ENCODE measurements around the gene ARID1B. TPM values are rescaled to one million over a fixed set of nuclear protein-coding genes. Genes with fewer than 3 reads are reported as not detected.

ARID1B gene
- total RNA-seq, 2 experiments from 2014 or later, result 36.9 to 38.9 TPM

DNA sequence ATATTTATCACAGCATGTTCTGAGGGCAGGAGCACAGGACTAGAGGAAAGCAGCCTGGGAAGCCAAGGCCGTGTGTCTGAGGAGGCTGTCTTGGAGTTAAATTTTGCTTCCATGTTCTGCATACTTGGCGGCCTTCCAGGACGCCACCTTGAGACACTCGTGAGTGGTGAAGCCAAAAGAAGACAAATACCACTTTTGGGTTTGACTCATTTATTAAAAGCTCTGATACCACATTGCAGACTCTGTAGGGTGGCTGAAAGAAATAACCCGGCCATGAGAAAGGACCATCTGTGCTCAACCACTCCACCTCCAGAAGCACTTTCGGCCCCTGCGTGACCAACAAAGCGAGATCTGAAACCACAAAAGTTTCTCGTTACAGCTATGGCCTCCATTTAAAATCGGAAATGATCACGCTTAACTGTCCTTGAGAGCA, 426.1 kb downstream of the ARID1B start:
- intact Hi-C loops (cut with micrococcal nuclease), result no loop called here
- ATAC-seq, result no peak
- ChIA-PET POLR2A (no interaction called here), CTCF (interaction anchor here (1.1 to 1.7 kb wide), 2 partner anchors 19 to 217 kb away, joined by 3 to 7 read pairs; no protein-coding TSS in a partner anchor)
- TF ChIP-seq, protein P1, sequence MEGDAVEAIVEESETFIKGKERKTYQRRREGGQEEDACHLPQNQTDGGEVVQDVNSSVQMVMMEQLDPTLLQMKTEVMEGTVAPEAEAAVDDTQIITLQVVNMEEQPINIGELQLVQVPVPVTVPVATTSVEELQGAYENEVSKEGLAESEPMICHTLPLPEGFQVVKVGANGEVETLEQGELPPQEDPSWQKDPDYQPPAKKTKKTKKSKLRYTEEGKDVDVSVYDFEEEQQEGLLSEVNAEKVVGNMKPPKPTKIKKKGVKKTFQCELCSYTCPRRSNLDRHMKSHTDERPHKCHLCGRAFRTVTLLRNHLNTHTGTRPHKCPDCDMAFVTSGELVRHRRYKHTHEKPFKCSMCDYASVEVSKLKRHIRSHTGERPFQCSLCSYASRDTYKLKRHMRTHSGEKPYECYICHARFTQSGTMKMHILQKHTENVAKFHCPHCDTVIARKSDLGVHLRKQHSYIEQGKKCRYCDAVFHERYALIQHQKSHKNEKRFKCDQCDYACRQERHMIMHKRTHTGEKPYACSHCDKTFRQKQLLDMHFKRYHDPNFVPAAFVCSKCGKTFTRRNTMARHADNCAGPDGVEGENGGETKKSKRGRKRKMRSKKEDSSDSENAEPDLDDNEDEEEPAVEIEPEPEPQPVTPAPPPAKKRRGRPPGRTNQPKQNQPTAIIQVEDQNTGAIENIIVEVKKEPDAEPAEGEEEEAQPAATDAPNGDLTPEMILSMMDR (IDR thresholded peaks at IDR 0.05), result no peak
- Mint-ChIP-seq H3K4me1 (ENCODE audit: low read depth) (no peaks in the 10 kb centered on the region), H3K36me3 (ENCODE audit: low read depth) (peaks cover 15% of the 10 kb centered on the region), H3K4me3 (no peak overlapping the region), H3K9me3 (no peaks in the 10 kb centered on the region), H3K27ac (no peak overlapping the region), H3K27me3 (no peaks in the 10 kb centered on the region)
- no peak for DNase-seq

DNA sequence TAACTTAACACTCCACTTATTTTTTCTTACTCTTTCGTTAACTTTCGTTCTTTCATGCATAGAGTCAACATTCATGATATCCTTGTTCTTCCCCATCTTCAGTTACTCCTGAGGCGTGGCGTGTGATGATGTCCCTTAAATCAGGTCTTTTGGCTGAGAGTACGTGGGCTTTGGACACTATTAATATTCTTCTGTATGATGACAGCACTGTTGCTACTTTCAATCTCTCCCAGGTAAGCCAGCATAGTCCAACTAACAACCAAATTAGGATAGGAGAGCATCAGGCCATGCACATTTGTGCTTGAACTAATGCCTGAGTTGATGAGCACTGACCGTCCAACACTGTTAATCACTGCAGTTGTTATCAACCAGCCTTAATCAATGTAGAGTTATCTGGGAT, 426.6 kb downstream of the ARID1B start:
- Mint-ChIP-seq H3K27ac (no peak overlapping the region), H3K4me3 (no peak overlapping the region), H3K4me1 (ENCODE audit: low read depth) (no peaks in the 10 kb centered on the region), H3K36me3 (ENCODE audit: low read depth) (peaks cover 15% of the 10 kb centered on the region), H3K9me3 (no peaks in the 10 kb centered on the region), H3K27me3 (no peaks in the 10 kb centered on the region)
- TF ChIP-seq, protein P1 (IDR thresholded peaks at IDR 0.05), result no peak
- intact Hi-C loops (cut with micrococcal nuclease), result no loop called here
- ChIA-PET CTCF (interaction anchor here (0.6 to 1.7 kb wide), 3 partner anchors 16 to 119 kb away, joined by 3 to 7 read pairs (median 3); no protein-coding TSS in a partner anchor), POLR2A (no interaction called here)
- no peak for DNase-seq
- ATAC-seq, result no peak

DNA sequence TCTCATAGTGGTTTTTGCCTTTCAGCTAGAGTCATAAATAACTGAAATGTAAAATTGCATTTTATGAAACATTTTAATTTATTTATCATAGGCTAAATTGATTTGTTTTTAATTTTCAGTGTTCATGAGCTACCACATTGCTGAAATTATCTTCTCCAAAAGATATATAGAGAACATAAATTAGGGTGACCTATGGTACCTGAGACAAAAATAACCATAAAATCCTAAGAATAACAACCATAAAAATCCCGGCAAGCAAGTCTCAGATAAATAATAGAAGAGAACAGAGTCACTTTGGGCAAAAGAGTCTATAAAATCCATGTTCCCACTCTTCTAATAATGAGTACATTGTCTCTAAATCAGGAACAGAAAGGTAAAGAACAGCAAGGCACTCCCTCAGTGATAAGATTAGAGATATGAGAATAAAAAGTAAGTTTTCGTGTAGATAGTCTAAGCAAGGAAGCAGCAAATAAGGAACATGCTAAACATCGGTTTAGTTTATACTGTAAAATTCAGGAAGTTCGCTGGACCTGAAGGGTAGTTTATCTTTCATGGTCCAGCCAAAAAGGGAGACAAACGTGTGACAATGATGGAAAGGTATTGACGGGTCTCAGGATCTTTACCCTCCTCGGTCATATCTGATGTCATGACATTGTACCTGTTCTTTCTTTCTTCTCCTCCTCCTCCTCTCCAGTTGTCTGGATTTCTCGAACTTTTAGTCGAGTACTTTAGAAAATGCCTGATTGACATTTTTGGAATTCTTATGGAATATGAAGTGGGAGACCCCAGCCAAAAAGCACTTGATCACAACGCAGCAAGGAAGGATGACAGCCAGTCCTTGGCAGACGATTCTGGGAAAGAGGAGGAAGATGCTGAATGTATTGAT, 428.5 kb downstream of the ARID1B start:
- no peak for DNase-seq
- Mint-ChIP-seq H3K4me3 (no peak overlapping the region), H3K9me3 (no peaks in the 10 kb centered on the region), H3K4me1 (ENCODE audit: low read depth) (no peaks in the 10 kb centered on the region), H3K27ac (no peak overlapping the region), H3K36me3 (ENCODE audit: low read depth) (peaks cover 15% of the 10 kb centered on the region), H3K27me3 (no peaks in the 10 kb centered on the region)
- intact Hi-C loops (cut with micrococcal nuclease), result no loop called here
- CTCF ChIA-PET, result no interaction called here
- POLR2A ChIA-PET, result no interaction called here
- TF ChIP-seq, protein P1 (IDR thresholded peaks at IDR 0.05), result no peak
- ATAC-seq, result no peak

DNA sequence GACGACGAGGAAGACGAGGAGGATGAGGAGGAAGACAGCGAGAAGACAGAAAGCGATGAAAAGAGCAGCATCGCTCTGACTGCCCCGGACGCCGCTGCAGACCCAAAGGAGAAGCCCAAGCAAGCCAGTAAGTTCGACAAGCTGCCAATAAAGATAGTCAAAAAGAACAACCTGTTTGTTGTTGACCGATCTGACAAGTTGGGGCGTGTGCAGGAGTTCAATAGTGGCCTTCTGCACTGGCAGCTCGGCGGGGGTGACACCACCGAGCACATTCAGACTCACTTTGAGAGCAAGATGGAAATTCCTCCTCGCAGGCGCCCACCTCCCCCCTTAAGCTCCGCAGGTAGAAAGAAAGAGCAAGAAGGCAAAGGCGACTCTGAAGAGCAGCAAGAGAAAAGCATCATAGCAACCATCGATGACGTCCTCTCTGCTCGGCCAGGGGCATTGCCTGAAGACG, 429.2 kb downstream of the ARID1B start:
- Mint-ChIP-seq H3K9me3 (no peaks in the 10 kb centered on the region), H3K4me1 (ENCODE audit: low read depth) (no peaks in the 10 kb centered on the region), H3K27me3 (no peaks in the 10 kb centered on the region), H3K36me3 (ENCODE audit: low read depth) (peaks cover 15% of the 10 kb centered on the region), H3K4me3 (no peak overlapping the region), H3K27ac (no peak overlapping the region)
- TF ChIP-seq, protein P1 (IDR thresholded peaks at IDR 0.05), result no peak
- ATAC-seq (no peak), DNase-seq (no peak)
- intact Hi-C loops (cut with micrococcal nuclease), result no loop called here
- CTCF ChIA-PET, result no interaction called here
- POLR2A ChIA-PET, result no interaction called here

DNA sequence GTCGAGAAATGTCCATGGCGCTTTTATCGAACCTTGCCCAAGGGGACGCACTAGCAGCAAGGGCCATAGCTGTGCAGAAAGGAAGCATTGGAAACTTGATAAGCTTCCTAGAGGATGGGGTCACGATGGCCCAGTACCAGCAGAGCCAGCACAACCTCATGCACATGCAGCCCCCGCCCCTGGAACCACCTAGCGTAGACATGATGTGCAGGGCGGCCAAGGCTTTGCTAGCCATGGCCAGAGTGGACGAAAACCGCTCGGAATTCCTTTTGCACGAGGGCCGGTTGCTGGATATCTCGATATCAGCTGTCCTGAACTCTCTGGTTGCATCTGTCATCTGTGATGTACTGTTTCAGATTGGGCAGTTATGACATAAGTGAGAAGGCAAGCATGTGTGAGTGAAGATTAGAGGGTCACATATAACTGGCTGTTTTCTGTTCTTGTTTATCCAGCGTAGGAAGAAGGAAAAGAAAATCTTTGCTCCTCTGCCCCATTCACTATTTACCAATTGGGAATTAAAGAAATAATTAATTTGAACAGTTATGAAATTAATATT, 430.4 kb downstream of the ARID1B start:
- H3K36me3 Mint-ChIP-seq (ENCODE audit: low read depth), result peaks cover 13% of the 10 kb centered on the region
- H3K4me3 Mint-ChIP-seq, result no peak overlapping the region
- ATAC-seq (no peak), DNase-seq (no peak)
- TF ChIP-seq, protein P1 (IDR thresholded peaks at IDR 0.05), result no peak
- CTCF ChIA-PET, result no interaction called here
- no peaks in the 10 kb centered on the region for H3K9me3 Mint-ChIP-seq
- H3K4me1 Mint-ChIP-seq (ENCODE audit: low read depth), result no peaks in the 10 kb centered on the region
- H3K27me3 Mint-ChIP-seq, result no peaks in the 10 kb centered on the region
- no peak overlapping the region for H3K27ac Mint-ChIP-seq
- intact Hi-C loops (cut with micrococcal nuclease), result no loop called here
- POLR2A ChIA-PET, result no interaction called here

Measured in activated CD8-positive, alpha-beta T cell treated with anti-CD3 and anti-CD28 coated beads for 36 hours (primary cell).